Measurements from ENCODE around the gene PARD3B.

DNA sequence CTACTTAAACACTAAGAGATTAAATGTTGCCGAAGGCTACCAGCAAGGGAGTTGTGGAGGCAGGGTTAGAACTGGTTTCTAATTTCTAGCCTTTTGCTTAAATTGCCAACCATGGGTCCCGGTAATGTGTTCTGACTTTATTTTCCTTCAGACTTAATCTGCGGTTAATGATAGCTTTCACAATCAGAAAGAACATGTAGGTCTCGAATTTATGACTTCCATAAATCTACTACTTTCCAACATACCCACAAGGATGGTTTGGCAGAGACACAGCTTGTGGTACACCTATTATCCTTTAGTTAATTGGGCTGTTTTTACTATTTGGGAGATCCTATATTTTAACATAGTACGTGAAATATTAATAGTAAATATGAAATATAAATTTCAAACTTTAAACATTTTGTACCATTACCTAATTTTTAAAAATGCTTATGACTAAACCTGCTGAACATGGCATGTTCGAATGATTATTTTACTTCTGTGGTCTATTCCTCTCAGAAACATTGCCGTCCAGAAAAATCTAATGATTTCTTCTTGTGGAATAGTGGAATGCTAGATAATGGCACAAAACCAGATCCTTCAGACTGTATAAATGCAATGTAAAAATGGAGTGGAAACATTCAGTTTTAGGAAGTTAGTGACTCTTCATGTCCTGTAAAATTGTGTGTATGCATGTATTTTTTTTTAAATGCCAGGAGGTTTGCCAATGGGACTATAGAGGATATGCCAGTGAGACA, 41.3 kb downstream of the PARD3B start:
- TF ChIP-seq, protein P1, sequence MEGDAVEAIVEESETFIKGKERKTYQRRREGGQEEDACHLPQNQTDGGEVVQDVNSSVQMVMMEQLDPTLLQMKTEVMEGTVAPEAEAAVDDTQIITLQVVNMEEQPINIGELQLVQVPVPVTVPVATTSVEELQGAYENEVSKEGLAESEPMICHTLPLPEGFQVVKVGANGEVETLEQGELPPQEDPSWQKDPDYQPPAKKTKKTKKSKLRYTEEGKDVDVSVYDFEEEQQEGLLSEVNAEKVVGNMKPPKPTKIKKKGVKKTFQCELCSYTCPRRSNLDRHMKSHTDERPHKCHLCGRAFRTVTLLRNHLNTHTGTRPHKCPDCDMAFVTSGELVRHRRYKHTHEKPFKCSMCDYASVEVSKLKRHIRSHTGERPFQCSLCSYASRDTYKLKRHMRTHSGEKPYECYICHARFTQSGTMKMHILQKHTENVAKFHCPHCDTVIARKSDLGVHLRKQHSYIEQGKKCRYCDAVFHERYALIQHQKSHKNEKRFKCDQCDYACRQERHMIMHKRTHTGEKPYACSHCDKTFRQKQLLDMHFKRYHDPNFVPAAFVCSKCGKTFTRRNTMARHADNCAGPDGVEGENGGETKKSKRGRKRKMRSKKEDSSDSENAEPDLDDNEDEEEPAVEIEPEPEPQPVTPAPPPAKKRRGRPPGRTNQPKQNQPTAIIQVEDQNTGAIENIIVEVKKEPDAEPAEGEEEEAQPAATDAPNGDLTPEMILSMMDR (IDR thresholded peaks at IDR 0.05), result no peak
- TF ChIP-seq POLR2AphosphoS5 (IDR thresholded peaks at IDR 0.05; ENCODE audit: insufficient read depth in 1 of 2, low read depth in 1 of 2), result no peak
